SHP77 (cell line): ENCODE results near the gene CDCA3.
"Not testable (repeated sequence)": the region's sequence is repeated elsewhere in the genome, so short reads cannot be mapped to it uniquely, and the experiment has no call there.

Experiments used
- DNase-seq, 2 experiments: peaks; one replicate each; lab custom pipeline; 2025; lab: John Stamatoyannopoulos, UW

The CDCA3 gene

DNA sequence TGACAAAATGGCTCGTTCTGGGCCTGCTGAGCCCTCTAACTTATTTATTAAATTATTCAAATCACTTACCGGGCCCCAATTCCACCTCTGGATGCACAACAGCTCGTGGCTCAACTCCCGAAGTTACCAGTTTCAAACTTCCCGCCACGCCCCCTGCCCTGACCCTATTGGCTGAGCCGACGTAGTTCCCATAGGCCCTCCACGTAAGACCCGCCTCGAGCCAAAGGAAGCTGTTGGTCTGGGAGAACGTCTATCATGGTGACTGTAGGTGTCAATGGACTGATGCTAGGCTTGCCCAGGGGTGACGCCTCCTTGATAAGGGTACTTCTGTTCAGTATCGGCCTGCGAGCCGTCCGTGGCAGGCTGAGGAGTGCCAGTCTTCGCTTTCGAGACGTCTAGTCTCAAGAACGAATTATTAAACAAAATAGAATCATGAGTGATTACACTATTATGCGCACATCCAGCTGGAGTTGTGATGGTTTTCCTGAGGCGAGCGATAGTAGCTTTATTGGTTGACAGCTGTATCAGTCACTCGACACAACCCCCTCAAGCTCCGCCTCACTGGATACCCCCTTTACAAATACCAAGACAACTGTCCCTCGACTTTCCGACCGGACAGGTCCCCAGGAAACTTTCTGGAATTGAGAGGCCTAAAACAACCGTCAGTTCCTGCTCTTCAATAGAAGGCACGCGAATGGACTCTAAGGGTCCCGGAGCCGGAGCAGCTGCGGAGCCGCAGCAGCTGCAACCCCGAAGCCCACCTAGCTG, at the start of gene CDCA3:
Gene CDCA3, minus strand, starts transcription at position 134 of the 768 bp plus-strand sequence. CDS start 334 bp downstream, outside the sequence.
- DNase-seq: peak; percentile 88 to 92

DNA sequence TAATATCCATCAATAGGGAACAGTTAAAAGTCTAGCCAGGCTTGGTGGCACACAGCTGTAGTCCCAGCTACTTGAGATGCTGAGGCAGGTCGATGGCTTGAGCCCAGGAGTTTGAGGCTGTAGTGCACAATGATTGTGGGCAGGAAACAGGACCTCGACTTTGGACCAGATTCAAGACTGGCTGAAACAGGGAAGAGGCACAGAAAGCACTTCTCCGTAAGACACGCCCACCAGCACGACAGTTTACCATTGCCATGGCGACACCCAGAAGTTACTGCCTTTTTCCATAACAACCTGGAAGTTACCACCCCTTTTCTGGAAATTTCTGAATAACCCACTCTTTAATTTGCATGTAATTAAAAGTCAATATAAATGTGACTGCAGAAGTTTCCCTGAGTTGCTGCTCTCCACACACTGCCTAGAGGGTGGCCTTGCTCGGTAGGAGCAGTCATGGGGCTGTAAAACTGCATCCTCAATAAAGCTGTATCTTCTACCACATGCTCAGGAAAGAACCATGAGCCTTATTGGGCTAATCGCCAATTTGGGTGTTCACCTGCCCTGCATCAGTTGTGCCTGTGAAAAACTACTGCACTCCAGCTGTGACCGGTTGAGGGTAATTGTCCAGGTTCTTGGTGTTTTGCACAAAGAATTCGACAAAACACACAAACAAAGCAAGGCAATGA, 48.9 kb upstream of the CDCA3 start:
- no peak for DNase-seq

DNA sequence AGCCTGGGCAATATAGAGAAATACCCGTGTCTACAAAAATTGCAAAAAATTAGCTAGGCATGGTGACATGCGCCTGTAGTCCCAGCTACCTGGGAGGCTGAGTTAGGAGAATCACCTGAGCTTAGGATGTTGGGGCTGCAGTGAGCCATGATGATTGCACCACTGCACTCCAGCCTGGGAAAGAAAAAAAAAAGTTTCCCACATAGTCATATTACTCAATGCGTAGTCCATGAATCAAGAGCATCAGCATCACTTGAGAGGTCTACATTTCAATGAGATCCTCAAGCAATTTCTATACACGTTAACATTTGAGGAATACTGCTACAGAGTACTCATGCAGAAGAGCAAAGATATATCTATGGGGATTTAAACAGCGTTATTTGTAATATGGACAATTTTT, 48.3 kb upstream of the CDCA3 start:
- DNase-seq: no peak

DNA sequence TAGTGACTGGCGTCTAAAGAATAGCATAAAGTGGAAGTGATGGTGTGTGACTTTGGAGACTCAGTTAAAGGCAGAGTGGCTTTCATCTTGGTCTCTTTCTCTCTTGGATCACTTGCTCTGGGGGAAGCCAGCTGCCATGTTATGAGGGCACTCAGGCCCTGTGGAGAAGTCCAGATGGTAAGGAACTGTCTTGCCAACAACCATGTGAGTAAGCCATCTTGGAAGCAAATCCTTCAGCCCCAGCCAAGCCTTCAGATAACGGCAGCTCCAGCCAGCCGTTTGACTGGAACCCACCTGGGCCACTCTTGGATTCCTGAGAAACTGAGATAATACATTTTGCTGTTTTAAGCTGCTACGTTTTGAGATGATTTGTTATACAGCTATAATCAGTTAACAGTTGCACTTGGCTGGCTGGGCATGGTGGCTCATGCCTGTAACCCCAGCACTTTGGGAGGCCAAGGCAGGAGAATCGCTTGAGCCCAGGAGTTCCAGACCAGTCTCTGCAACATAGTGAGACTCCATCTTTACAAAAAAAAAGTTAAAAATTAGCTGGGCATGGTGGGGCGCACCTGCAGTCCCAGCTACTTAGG, 45.9 kb upstream of the CDCA3 start:
- DNase-seq: no peak

DNA sequence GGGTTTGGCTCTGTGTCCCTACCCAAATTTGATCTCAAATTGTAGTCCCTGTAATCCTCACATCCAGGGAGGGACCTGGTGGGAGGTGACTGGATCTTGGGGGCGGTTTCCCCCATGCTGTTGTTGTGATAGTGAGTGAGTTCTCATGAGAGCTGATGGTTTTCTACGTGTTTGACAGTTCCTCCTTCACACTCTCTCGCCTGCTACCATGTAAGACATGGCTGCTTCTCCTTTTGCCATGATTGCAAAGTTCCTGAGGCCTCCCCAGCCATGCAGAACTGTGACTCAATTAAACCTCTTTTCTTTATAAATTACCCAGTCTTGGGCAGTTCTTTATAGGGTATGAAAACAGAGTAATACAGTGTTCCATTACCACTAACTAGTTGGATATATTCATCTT, 43.2 kb upstream of the CDCA3 start:
- no peak for DNase-seq

DNA sequence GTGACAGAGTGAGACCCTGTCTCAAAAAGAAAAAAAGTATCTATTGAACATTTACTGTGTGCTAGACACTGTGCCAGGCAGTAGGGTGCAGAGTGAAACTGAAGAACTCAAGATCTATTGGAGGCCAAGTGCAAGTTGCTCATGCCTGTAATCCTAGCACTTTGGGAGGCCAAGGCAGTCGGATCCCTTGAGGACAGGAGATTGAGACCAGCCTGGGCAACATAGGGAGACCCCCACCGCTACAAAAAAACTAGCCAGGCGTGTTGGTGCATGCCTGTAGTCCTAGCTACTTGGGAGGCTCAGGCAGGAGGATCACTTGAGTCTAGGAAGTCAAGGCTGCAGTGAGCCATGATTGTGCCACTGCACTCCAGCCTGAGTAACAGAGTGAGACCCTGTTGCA, 41.6 kb upstream of the CDCA3 start:
- DNase-seq: not testable (repeated sequence)

DNA sequence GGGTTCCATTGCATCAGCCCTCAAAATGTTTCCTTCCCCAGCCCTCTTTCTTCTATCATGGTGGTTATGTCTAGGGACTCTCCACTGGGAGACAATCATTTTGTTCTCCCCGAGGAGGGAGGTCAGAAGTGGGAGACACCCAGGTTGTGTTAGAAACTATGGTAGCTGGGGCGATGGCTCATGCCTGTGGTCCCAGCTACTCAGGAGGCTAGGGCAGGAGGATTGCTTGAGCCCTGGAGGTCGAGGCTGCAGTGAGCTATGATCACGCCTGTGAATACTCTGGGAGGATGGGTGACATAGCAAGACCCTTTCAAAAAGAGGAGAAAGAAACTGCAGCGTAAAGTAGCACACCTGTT, 40.5 kb upstream of the CDCA3 start:
- DNase-seq: no peak

DNA sequence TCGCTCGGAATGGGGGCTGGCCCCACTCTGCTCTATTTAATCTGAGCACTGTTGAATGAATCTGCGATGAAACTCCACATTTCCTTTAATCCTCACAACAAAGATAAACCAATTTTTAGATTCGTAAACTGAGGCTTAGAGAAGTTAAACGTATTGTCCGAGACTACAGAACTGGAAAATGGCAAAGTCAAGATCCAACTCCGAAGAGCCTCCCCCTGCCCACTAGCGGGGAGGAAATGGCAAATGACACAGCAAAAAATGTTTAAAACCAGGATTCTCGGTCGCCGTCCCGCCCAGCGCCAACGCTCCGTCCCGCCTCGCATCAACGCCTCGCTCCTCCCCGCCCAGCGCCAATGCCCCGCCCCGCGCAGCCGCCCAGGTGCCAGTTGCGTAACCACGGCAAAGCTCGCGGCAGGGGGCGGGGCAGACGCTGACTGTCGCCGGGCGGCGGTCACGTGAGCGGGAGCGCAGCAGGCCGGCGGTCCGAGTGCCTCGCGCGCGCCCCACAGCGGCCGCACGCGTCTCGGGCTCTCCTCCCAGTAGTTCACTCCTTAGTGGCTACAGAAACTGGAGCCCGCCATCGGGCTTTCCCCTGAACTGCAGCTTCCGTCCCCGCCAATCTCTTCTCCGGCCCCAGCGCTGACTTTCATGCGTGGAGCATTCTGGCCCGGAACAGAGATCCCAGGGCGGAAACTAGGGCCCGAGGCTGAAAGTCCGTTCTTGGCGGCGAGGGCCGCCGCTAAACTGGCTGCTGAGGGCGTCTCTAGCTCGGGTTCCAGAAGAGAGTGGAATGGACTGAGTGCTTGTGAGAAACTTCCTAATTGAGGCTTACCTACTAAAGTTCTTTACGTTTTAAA, 39.9 kb upstream of the CDCA3 start:
- DNase-seq: peak; percentile 68 to 79

DNA sequence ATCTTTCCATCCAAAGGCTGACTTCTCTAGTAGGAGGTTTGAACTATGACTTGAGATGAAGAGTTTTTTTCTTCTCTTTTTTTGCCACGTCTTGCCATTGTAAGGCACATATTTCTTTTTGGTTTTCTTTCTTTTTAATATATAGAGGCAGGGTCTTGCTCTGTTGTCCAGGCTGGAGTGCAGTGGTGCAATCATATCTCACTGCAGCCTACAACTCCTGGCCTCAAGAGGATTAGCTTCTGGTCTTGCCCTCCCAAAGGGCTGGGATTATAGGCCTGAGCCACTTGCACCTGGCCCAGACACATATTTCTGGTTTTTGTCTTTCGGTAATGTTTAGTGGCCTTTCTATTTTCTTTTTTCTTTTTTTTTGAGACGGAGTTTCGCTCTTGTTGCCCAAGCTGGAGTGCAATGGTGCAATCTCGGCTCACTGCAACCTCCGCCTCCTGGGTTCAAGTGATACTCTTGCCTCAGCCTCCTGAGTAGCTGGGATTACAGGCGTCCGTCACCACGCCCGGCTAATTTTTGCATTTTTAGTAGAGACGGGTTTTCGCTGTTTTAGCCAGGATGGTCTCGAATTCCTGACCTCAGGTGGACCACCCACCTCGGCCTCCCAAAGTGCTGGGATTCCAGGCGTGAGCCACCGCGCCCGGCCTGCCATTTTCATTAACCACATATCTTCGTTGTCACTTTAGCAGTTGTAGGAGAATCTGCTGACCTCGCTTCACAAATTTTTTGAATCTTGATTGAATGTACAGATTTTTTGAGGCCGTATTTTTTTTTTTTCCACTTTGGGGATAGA, 38.9 kb upstream of the CDCA3 start:
- DNase-seq: not testable (repeated sequence)

DNA sequence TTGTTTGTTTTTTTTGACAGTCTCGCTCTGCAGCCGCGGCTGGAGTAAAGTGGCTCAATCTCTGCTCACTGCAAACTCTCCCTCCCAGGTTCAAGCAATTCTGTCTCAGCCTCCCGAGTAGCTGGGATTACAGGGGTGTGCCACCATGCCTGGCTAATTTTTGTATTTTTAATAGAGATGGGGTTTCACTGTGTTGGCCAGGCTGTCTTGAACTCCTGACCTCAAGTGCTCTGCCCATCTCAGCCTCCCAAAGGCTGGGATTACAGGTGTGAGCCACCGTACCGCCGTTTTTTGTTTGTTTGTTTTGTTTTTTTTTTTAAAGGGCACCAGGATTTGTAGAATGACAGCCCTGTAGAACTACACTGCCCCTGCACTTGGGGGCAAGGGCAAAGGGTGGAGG, 37.7 kb upstream of the CDCA3 start:
- DNase-seq: not testable (repeated sequence)

DNA sequence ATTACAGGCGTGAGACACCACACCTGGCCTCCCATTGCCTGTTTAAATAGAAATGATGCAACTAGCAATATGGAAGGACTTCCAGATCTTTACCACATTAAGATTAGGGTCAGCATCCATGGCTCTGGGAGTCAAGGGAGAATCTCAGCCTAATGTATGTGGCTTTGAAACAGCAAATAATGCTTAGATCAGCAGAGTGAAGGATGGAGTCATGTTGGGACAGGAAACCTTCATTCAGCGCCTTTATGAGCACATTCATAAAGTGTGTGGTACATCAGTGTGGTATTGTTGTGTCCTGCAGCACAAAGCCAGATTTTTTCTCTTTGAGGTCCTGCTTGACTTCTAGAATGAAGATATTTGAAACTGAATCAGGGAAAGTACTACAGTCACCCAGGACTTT, 37.3 kb upstream of the CDCA3 start:
- DNase-seq: no peak

DNA sequence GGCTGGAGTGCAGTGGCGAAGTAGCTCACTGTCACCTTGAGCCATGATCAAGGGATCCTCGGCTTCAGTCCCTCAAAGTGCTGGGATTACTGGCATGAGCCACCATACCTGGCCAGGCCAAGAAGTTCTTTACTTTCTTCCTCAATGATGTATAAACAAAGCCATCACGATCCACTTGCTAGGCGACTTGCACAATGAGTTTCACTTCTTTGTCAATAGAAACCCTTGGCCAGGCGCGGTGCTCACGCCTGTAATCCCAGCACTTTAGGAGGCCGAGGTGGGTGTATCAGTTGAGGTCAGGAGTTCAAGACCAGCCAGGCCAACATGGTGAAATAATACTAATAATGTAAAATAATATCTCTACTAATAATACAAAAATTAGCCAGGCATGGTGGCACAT, 36.4 kb upstream of the CDCA3 start:
- no peak for DNase-seq

DNA sequence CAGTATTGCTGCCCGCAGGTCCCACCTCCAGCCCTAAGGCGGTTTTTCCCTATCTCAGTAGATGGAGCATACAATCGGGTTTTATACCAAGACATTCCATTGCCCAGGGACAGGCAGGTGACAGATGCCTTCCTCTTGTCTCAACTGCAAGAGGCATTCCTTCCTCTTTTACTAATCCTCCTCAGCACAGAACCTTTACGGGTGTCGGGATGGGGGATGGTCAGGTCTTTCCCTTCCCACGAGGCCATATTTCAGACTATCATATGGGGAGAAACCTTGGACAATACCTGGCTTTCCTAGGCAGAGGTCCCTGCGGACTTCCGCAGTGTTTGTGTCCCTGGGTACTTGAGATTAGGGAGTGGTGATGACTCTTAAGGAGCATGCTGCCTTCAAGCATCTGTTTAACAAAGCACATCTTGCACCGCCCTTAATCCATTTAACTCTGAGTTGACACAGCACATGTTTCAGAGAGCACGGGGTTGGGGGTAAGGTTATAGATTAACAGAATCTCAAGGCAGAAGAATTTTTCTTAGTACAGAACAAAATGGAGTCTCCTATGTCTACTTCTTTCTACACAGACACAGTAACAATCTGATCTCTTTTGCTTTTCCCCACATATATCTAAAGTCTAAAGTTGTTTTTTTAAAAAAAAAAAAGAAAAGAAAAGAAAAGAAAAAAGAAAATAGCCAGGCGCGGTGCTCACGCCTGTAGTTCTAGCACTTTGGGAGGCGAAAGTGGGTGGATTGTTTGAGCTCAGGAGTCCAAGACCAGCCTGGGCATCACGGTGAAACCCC, 35.3 kb upstream of the CDCA3 start:
- DNase-seq: not testable (repeated sequence)

DNA sequence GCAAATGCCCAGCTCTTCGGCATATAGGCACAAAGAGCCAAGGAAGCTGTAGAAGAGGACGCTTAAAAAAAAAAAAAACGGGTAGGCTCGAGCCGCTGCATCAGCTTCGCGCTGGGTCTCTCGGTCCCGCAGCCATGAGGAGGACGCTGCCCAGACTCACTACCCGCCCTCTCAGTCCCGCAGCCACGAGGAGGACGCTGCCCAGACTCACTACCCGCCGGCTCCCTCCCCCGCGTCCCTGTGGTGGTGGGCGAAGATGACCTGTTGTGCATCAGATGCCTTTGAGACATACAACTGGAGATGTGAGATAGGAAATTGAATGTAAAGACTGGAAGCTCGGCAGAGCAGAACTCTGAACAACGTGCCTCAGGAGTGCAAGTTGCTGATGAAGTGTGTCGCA, 33.5 kb upstream of the CDCA3 start:
- DNase-seq: no peak

DNA sequence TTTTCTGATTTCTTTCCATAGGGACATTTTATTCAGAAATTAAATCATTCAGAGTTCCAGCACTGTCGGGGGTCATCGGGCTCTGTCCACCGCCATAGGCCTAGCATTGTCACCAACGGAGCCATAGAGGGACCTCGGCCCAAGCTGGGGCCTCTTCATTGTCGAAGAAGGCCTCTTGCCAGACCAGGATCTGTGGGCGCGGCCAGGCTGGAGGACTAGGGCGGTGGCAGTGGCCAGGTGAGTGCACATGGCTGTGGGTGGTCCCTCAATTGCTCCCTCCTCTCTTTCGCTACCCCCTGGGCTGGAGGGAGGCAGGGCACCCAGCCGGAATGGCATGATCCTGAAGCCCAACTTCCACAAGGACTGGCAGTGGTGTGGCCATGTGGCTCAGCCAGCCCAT, 32.6 kb upstream of the CDCA3 start:
- no peak for DNase-seq

DNA sequence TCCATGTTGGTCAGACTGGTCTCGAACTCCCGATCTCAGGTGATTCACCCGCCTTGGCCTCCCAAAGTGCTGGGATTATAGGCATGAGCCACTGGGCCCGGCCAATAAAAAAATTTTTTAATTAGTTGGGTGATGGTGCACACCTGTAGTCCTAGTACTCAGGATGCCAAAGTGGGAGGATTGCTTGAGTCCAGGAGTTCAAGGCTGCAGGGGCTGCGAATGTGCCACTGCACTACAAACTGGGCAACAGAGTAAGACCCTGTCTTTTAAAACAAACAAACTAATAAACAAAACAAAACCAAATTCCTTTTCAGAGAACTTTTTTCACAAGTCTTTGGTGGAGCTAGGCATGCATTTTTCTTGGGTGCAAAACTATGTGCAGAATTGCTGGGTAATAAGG, 32.2 kb upstream of the CDCA3 start:
- DNase-seq: no peak

DNA sequence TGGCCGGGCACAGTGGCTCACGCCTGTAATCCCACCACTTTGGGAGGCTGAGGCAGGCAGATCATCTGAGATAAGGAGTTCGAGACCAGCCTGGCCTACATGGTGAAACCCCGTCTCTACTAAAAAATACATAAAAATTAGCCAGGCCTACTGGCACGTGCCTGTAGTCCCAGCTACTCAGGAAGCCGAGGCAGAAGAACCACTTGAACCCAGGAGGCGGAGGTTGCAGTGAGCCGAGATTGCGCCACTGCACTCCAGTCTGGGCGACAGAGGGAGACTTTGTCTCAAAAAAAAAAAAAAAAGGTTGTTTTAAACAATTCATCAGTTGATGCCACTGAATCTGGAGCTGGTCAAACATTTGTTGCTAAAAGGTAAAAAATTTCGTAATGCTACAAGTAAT, 28.7 kb upstream of the CDCA3 start:
- DNase-seq: not testable (repeated sequence)

DNA sequence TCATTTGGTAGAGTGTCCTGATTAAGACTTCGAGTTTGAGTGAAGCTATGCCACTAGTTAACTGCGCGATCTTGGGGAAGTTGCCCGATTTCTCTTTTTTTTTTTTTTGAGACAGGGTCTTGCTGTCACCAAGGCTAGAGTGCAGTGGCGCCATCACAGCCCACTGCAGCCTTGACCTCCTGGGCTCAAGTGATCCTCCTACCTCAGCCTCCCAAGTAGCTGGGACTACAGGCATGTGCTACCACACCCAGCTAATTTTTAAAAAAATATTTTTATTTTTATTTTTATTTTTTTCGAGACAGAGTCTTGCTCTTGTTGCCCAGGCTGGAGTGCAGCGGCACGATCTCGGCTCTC, 22.9 kb upstream of the CDCA3 start:
- DNase-seq: not testable (repeated sequence)

DNA sequence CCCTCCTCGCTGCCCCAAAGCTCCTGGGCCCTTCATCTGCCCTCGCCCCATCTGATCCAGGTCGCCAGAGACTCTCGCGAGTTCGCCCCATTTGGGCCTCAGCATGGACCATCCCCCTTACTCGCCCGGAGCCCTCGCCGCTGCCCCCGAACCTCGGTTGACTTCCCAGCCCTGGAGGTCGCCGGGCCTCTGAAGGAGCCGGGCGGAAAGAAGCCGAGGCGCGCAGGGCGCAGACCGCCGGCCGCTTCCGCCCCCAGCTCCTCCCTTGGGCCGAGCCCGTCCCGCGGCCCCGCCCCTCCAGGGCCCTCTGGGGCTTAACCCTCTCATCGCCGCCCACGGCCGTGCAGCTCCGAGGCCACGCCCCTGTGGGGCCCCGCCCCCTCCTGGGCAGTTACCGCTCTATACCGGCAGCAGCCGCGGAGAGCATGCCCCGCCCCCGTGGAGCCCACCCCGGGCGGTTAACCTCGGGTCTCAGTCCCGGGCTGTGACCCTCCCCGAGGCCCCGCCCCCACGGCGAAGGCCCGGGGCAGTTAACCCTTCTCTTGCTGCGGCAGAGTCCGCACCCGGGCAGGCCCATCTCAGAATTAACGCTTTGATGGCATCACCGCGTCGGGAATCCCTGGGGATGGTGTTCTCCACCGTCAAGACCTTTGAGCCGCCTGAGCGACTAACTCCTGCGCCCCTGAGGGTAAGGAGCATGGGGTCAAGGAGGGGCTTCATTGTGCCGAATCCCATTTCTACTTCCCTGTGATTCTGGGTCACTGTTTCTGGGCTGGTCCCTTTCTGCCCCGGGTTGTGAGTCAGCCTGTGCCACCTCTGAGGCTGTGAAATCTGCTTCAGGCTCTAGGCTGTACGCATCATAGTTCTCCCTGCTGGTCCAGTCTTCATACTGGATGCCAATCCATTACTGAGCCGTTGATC, 22.3 kb upstream of the CDCA3 start, which contains the start of gene SPSB2:
Gene SPSB2, minus strand, starts transcription at position 210 of the 921 bp plus-strand sequence. CDS start 402 bp downstream, outside the sequence.
- peak; percentile 81 to 83 for DNase-seq
